Liver (tissue), 9 donors: Measurements from ENCODE around the gene ITGA8. TPM values are rescaled to one million over a fixed set of nuclear protein-coding genes. Genes with fewer than 3 reads are reported as not detected.

Source experiments
- DNase-seq: peaks from one replicate; pipeline ENCODE4 v3.0.0-alpha.2; 2017; ENCODE audit warnings: low spot score
- H3K27ac ChIP-seq, 2 donors: one replicate each; pipeline ENCODE4 v1.7.0; 2013; ENCODE audit warnings: inconsistent platforms in 2 of 2, low read length in 2 of 2, control low read depth in 1 of 2, low read depth in 1 of 2, mild to moderate bottlenecking in 1 of 2
- H3K27me3 ChIP-seq, 4 donors: one replicate each; pipeline versions ENCODE4 v1.6.1 to v1.7.0; 2013; ENCODE audit warnings: low read length in 3 of 4, inconsistent platforms in 1 of 4, mild to moderate bottlenecking in 1 of 4, moderate library complexity in 1 of 4; ENCODE audit not compliant: control insufficient read depth in 4 of 4, insufficient read depth in 4 of 4
- H3K36me3 ChIP-seq, 4 donors: one replicate each; pipeline versions ENCODE4 v1.6.1 to v1.7.0; 2013; ENCODE audit warnings: low read length in 3 of 4, mild to moderate bottlenecking in 3 of 4, low read depth in 1 of 4, moderate library complexity in 1 of 4; ENCODE audit not compliant: control insufficient read depth in 4 of 4, insufficient read depth in 3 of 4
- H3K4me1 ChIP-seq, 4 donors: one replicate each; pipeline versions ENCODE4 v1.6.1 to v1.7.0; 2013; ENCODE audit warnings: low read length in 3 of 4, mild to moderate bottlenecking in 3 of 4, moderate library complexity in 1 of 4; ENCODE audit not compliant: control insufficient read depth in 4 of 4, insufficient read depth in 4 of 4
- H3K4me3 ChIP-seq, 3 donors: one replicate each; pipeline versions ENCODE4 v1.6.1 to v1.7.0; 2013; ENCODE audit warnings: low read length in 3 of 3, control low read depth in 1 of 3, low read depth in 1 of 3, mild to moderate bottlenecking in 1 of 3
- H3K9ac ChIP-seq, 2 donors: one replicate each; pipeline ENCODE4 v1.7.0; 2013; ENCODE audit warnings: low read length in 2 of 2, mild to moderate bottlenecking in 2 of 2, moderate library complexity in 2 of 2, control low read depth in 1 of 2, low read depth in 1 of 2
- H3K9me3 ChIP-seq, 4 donors: one replicate each; pipeline versions ENCODE4 v1.6.1 to v1.7.0; 2013; ENCODE audit warnings: low read length in 3 of 4; ENCODE audit not compliant: control insufficient read depth in 4 of 4
- EGR1 ChIP-seq, 2 donors: IDR thresholded peaks; 2 replicates each; pipeline ENCODE4 v1.6.1; 2016 to 2018; ENCODE audit warnings: antibody characterized with exemption in 2 of 2, low read depth in 2 of 2
- FOXA1 ChIP-seq: IDR thresholded peaks from 2 replicates; pipeline ENCODE4 v1.6.1; 2016; ENCODE audit warnings: antibody characterized with exemption
- FOXA2 ChIP-seq: IDR thresholded peaks from 2 replicates; pipeline ENCODE4 v1.6.1; 2016; ENCODE audit warnings: antibody characterized with exemption
- GABPA ChIP-seq, 2 donors: IDR thresholded peaks in 1 of 2; conservative IDR thresholded peaks in 1 of 2; 2 replicates each; pipeline ENCODE4 v1.6.1; 2016; ENCODE audit warnings: antibody characterized with exemption in 2 of 2, mild to moderate bottlenecking in 1 of 2, moderate library complexity in 1 of 2
- HNF4A ChIP-seq, 2 donors: conservative IDR thresholded peaks; 2 replicates each; pipeline ENCODE4 v1.6.1; 2016; ENCODE audit warnings: antibody characterized with exemption in 2 of 2, mild to moderate bottlenecking in 2 of 2
- HNF4G ChIP-seq: IDR thresholded peaks from 2 replicates; pipeline ENCODE4 v1.6.1; 2016; ENCODE audit warnings: antibody characterized with exemption
- NR2F2 ChIP-seq: IDR thresholded peaks from 2 replicates; pipeline ENCODE4 v1.6.1; 2016; ENCODE audit warnings: antibody characterized with exemption
- RAD21 ChIP-seq, 2 donors: IDR thresholded peaks; 2 replicates each; pipeline ENCODE4 v1.6.1; 2016; ENCODE audit warnings: antibody characterized with exemption in 2 of 2, mild to moderate bottlenecking in 2 of 2
- RXRA ChIP-seq, 2 donors: IDR thresholded peaks; 2 replicates each; pipeline ENCODE4 v1.6.1; 2017 to 2018; ENCODE audit warnings: antibody characterized with exemption in 2 of 2, mild to moderate bottlenecking in 1 of 2
- SP1 ChIP-seq: IDR thresholded peaks from 2 replicates; pipeline ENCODE4 v1.6.1; 2018; ENCODE audit warnings: antibody characterized with exemption, mild to moderate bottlenecking
- TAF1 ChIP-seq: conservative IDR thresholded peaks from 2 replicates; pipeline ENCODE4 v1.6.1; 2016; ENCODE audit warnings: antibody characterized with exemption, mild to moderate bottlenecking
- YY1 ChIP-seq: IDR thresholded peaks from 2 replicates; pipeline ENCODE4 v1.6.1; 2016; ENCODE audit warnings: antibody characterized with exemption, mild to moderate bottlenecking
- WGBS: extraction: QIAGEN DNeasy Blood & Tissue Kit; methylation state at CpG from one replicate; pipeline ENCODE4 v1.1.7; 2013; 5-methylcytosine and 5-hydroxymethylcytosine counted together
- polyA plus RNA-seq, 2 donors: library from polyadenylated mRNA; stranded (reverse) in 1 of 2; unstranded in 1 of 2; fragments of 200-250 nt in 1 of 2; fragments of >200 nt in 1 of 2; fragmentation: Nextera tagmentation in 1 of 2; extraction: Ambion mirVana in 1 of 2; gene quantifications; one replicate each; pipeline versions ENCODE4 v1.2.1 to v1.2.3, GENCODE V29; 2013 to 2015
- total RNA-seq, 2 donors: library from RNA; depleted of rRNA; stranded (reverse); fragments of >200 nt; gene quantifications; one replicate each; pipeline ENCODE4 v1.2.3, GENCODE V29; 2014
- TF ChIP-seq, protein P1 (sequence below): IDR thresholded peaks from 2 replicates; pipeline ENCODE4 v1.6.1; 2016; ENCODE audit warnings: antibody characterized with exemption
- TF ChIP-seq, protein P2 (sequence below): IDR thresholded peaks from 2 replicates; pipeline ENCODE4 v1.6.1; 2016; ENCODE audit warnings: antibody characterized with exemption
- TF ChIP-seq, protein P3 (sequence below): fragments of 150-350 bp; IDR thresholded peaks from 2 replicates; pipeline ENCODE4 v1.5.1; 2017; ENCODE audit warnings: improper control_type of control experiment, low read depth, low read length; ENCODE audit not compliant: missing input control
- TF ChIP-seq, protein P4 (sequence below): IDR thresholded peaks from 2 replicates; pipeline ENCODE4 v1.6.1; 2016; ENCODE audit warnings: antibody characterized with exemption, mild to moderate bottlenecking
- donor health status: healthy.
- donor health status: healthy.
- donor health status: healthy.
- donor health status: healthy.
- donor health status: healthy.

Gene ITGA8
- total and polyA plus RNA-seq, 4 donors, result 0.06 to 1.0 (median 0.60) TPM

DNA sequence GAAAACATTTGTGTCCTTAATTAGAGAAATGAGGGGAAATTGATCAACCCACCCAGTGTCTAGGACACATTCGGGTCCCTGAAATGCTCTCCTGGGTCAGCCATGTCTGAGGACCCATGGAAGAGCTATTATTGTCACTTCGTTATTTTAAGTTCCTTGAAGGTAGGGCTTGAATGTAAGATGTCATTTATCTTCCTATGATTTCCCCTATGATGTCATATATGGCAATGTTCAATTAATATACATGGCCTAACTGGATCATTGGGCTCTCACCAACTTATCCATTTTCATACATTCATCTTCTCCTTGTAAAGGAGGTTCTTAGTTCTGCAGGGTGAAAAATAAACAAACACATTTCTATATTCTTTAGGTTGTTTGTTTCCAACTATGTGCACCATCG lies 235.6 kb downstream of the ITGA8 start:
- Histone ChIP-seq H3K27ac (no peak overlapping the region), H3K9me3 (no peaks in the 10 kb centered on the region), H3K4me1 (no peaks in the 10 kb centered on the region), H3K27me3 (peaks cover 0 to 6% (median 0%) of the 10 kb centered on the region in 4 donors), H3K4me3 (no peak overlapping the region), H3K9ac (no peak overlapping the region), H3K36me3 (no peaks in the 10 kb centered on the region)
- TF ChIP-seq, protein P1, sequence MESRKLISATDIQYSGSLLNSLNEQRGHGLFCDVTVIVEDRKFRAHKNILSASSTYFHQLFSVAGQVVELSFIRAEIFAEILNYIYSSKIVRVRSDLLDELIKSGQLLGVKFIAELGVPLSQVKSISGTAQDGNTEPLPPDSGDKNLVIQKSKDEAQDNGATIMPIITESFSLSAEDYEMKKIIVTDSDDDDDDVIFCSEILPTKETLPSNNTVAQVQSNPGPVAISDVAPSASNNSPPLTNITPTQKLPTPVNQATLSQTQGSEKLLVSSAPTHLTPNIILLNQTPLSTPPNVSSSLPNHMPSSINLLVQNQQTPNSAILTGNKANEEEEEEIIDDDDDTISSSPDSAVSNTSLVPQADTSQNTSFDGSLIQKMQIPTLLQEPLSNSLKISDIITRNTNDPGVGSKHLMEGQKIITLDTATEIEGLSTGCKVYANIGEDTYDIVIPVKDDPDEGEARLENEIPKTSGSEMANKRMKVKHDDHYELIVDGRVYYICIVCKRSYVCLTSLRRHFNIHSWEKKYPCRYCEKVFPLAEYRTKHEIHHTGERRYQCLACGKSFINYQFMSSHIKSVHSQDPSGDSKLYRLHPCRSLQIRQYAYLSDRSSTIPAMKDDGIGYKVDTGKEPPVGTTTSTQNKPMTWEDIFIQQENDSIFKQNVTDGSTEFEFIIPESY, result no peak
- TF ChIP-seq RXRA (IDR thresholded peaks at IDR 0.05) (no peak), HNF4A (conservative IDR thresholded peaks at IDR 0.05) (no peak)
- TF ChIP-seq, protein P2, sequence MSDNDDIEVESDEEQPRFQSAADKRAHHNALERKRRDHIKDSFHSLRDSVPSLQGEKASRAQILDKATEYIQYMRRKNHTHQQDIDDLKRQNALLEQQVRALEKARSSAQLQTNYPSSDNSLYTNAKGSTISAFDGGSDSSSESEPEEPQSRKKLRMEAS, result no peak
- 57% methylated on average over 3 of the region's 3 CpGs for WGBS
- DNase-seq, result no peak

DNA sequence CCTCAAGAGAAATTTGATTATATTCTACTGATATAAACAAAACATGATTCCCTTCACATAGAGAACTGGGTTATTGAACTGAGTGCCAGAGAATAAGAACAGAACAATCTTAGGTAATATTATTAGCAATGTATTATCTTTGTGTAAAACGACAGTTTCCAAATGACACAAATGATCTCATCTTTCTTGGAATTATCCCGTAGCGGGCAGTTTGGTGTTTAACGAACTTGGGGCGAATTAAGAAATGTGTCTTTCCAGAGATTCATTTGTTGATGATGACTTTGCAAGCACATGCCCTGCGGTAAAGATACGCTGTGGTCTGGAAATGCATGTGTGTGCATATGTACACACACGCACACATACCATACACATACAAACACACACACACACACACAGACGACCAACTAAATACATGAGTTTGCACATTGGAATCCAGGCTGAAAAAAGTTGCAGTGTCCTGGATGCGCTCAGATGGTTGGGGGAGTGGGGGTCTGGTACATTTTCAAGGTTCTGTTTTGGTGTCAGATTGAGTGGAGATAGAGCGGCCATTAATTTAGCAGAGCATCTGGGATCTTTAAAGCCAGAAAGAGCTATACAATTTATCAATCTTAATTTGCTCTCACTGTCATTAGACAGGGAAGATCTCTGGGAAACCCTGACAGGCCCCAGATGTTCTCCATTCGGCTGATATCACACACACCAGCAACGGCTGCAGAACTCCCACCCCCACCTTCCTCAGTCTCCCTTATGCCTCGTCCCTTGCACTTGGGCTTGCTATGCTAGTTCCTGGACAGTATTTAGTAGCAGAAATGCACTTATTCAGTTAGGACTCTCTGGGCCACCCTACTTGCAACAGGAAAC lies 236.3 kb downstream of the ITGA8 start:
- WGBS, result 77% methylated on average over 14 of the region's 14 CpGs

More for the DNA sequence above, 236.3 kb downstream of the ITGA8 start:
- Histone ChIP-seq H3K27ac (no peak overlapping the region), H3K36me3 (no peaks in the 10 kb centered on the region), H3K4me3 (no peak overlapping the region), H3K9ac (no peak overlapping the region), H3K27me3 (peaks cover 0 to 3% (median 0%) of the 10 kb centered on the region in 4 donors), H3K4me1 (no peaks in the 10 kb centered on the region), H3K9me3 (no peaks in the 10 kb centered on the region)
- DNase-seq, result no peak
- TF ChIP-seq, protein P3, sequence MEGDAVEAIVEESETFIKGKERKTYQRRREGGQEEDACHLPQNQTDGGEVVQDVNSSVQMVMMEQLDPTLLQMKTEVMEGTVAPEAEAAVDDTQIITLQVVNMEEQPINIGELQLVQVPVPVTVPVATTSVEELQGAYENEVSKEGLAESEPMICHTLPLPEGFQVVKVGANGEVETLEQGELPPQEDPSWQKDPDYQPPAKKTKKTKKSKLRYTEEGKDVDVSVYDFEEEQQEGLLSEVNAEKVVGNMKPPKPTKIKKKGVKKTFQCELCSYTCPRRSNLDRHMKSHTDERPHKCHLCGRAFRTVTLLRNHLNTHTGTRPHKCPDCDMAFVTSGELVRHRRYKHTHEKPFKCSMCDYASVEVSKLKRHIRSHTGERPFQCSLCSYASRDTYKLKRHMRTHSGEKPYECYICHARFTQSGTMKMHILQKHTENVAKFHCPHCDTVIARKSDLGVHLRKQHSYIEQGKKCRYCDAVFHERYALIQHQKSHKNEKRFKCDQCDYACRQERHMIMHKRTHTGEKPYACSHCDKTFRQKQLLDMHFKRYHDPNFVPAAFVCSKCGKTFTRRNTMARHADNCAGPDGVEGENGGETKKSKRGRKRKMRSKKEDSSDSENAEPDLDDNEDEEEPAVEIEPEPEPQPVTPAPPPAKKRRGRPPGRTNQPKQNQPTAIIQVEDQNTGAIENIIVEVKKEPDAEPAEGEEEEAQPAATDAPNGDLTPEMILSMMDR, result no peak
- TF ChIP-seq YY1 (no peak), NR2F2 (no peak), HNF4G (no peak), HNF4A (conservative IDR thresholded peaks at IDR 0.05) (no peak), FOXA2 (no peak), RAD21 (IDR thresholded peaks at IDR 0.05) (no peak), FOXA1 (no peak), TAF1 (no peak), EGR1 (IDR thresholded peaks at IDR 0.05; ENCODE audit: low read depth in 2 of 2) (no peak), SP1 (no peak), GABPA (IDR thresholded peaks at IDR 0.05 in 1 of 2, conservative IDR thresholded peaks at IDR 0.05 in 1 of 2) (no peak)
- TF ChIP-seq, protein P4, sequence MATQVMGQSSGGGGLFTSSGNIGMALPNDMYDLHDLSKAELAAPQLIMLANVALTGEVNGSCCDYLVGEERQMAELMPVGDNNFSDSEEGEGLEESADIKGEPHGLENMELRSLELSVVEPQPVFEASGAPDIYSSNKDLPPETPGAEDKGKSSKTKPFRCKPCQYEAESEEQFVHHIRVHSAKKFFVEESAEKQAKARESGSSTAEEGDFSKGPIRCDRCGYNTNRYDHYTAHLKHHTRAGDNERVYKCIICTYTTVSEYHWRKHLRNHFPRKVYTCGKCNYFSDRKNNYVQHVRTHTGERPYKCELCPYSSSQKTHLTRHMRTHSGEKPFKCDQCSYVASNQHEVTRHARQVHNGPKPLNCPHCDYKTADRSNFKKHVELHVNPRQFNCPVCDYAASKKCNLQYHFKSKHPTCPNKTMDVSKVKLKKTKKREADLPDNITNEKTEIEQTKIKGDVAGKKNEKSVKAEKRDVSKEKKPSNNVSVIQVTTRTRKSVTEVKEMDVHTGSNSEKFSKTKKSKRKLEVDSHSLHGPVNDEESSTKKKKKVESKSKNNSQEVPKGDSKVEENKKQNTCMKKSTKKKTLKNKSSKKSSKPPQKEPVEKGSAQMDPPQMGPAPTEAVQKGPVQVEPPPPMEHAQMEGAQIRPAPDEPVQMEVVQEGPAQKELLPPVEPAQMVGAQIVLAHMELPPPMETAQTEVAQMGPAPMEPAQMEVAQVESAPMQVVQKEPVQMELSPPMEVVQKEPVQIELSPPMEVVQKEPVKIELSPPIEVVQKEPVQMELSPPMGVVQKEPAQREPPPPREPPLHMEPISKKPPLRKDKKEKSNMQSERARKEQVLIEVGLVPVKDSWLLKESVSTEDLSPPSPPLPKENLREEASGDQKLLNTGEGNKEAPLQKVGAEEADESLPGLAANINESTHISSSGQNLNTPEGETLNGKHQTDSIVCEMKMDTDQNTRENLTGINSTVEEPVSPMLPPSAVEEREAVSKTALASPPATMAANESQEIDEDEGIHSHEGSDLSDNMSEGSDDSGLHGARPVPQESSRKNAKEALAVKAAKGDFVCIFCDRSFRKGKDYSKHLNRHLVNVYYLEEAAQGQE, result no peak
- TF ChIP-seq, protein P2, result no peak
- TF ChIP-seq, protein P1, result no peak
